ENCODE results near the gene GTF3C1.

The GTF3C1 gene

GRCh38 chr16:27426423-27427408, 123.0 kb downstream of the GTF3C1 start:
- H2AFZ ChIP-seq = no peak overlapping the region
- no peaks in the 10 kb centered on the region for H3K9me3 ChIP-seq (ENCODE audit: control insufficient read depth, low read length)
- no peak overlapping the region for H3K4me2 ChIP-seq (ENCODE audit: low read length)
- H3K9ac ChIP-seq = no peak overlapping the region
- no peak overlapping the region for H3K27ac ChIP-seq
- no peak for TF ChIP-seq CTCF (IDR thresholded peaks at IDR 0.05)
- no peaks in the 10 kb centered on the region for H3K79me2 ChIP-seq
- H3K4me3 ChIP-seq (ENCODE audit: low read depth, low read length) = no peak overlapping the region
- no peaks in the 10 kb centered on the region for H3K4me1 ChIP-seq
- H3K36me3 ChIP-seq (ENCODE audit: control insufficient read depth, insufficient read depth, low read length) = no peaks in the 10 kb centered on the region
- no peaks in the 10 kb centered on the region for H3K27me3 ChIP-seq (ENCODE audit: control insufficient read depth, insufficient read depth, low read length)

- H3K9ac ChIP-seq = no peak overlapping the region
- no peaks in the 10 kb centered on the region for H3K4me1 ChIP-seq
- no peak for TF ChIP-seq CTCF (IDR thresholded peaks at IDR 0.05)
- H3K4me3 ChIP-seq (ENCODE audit: low read depth, low read length) = no peak overlapping the region
- H3K4me2 ChIP-seq (ENCODE audit: low read length) = no peak overlapping the region
- no peak overlapping the region for H2AFZ ChIP-seq
- H3K36me3 ChIP-seq (ENCODE audit: control insufficient read depth, insufficient read depth, low read length) = no peaks in the 10 kb centered on the region
- no peaks in the 10 kb centered on the region for H3K9me3 ChIP-seq (ENCODE audit: control insufficient read depth, low read length)
- no peaks in the 10 kb centered on the region for H3K27me3 ChIP-seq (ENCODE audit: control insufficient read depth, insufficient read depth, low read length)
- H3K27ac ChIP-seq = no peak overlapping the region
- no peaks in the 10 kb centered on the region for H3K79me2 ChIP-seq
These were observed 123.8 kb downstream of the GTF3C1 start for GRCh38 chr16:27425961-27426360.

GRCh38 chr16:27424772-27425498, 124.8 kb downstream of the GTF3C1 start:
- Histone ChIP-seq H3K4me3 (ENCODE audit: low read depth, low read length) (no peak overlapping the region), H3K36me3 (ENCODE audit: control insufficient read depth, insufficient read depth, low read length) (no peaks in the 10 kb centered on the region), H3K4me2 (ENCODE audit: low read length) (no peak overlapping the region), H3K79me2 (no peaks in the 10 kb centered on the region), H3K27me3 (ENCODE audit: control insufficient read depth, insufficient read depth, low read length) (no peaks in the 10 kb centered on the region), H2AFZ (no peak overlapping the region), H3K9ac (no peak overlapping the region), H3K9me3 (ENCODE audit: control insufficient read depth, low read length) (no peaks in the 10 kb centered on the region), H3K27ac (no peak overlapping the region), H3K4me1 (no peaks in the 10 kb centered on the region)
- TF ChIP-seq CTCF (IDR thresholded peaks at IDR 0.05) = no peak

- TF ChIP-seq CTCF (IDR thresholded peaks at IDR 0.05) = no peak
- H3K27me3 ChIP-seq (ENCODE audit: control insufficient read depth, insufficient read depth, low read length) = no peaks in the 10 kb centered on the region
- H2AFZ ChIP-seq = no peak overlapping the region
- no peak overlapping the region for H3K4me3 ChIP-seq (ENCODE audit: low read depth, low read length)
- no peak overlapping the region for H3K27ac ChIP-seq
- no peaks in the 10 kb centered on the region for H3K79me2 ChIP-seq
- no peaks in the 10 kb centered on the region for H3K9me3 ChIP-seq (ENCODE audit: control insufficient read depth, low read length)
- no peaks in the 10 kb centered on the region for H3K36me3 ChIP-seq (ENCODE audit: control insufficient read depth, insufficient read depth, low read length)
- no peaks in the 10 kb centered on the region for H3K4me1 ChIP-seq
- H3K9ac ChIP-seq = no peak overlapping the region
- H3K4me2 ChIP-seq (ENCODE audit: low read length) = no peak overlapping the region
These were observed 127.6 kb downstream of the GTF3C1 start for GRCh38 chr16:27421961-27422740.
